Activated CD8-positive, alpha-beta memory T cell treated with anti-CD3 and anti-CD28 coated beads, Interleukin-2, amount 50 U/mL, for 4 hours (primary cell): Measurements from ENCODE around the gene HIRIP3.

Source experiments
- DNase-seq: peaks from one replicate; pipeline ENCODE4 v3.0.0-alpha.2; 2020

The HIRIP3 gene

GRCh38 chr16:29958756-29959155 is 36.7 kb downstream of the HIRIP3 start:
- no peak for DNase-seq

- DNase-seq = no peak
Measured at GRCh38 chr16:29951625-29952365, 43.6 kb downstream of the HIRIP3 start.

GRCh38 chr16:29950806-29951461 is 44.5 kb downstream of the HIRIP3 start:
- DNase-seq = no peak

GRCh38 chr16:29947897-29948296 is 47.5 kb downstream of the HIRIP3 start:
- no peak for DNase-seq

GRCh38 chr16:29943846-29944799 is 51.3 kb downstream of the HIRIP3 start:
- no peak for DNase-seq
